ENCODE results near the gene USP6NL. TPM values are rescaled to one million over a fixed set of nuclear protein-coding genes. Genes with fewer than 3 reads are reported as not detected.

USP6NL gene
- total and polyA plus RNA-seq, 8 donors, result 2.2 to 10.4 (median 5.1) TPM

DNA sequence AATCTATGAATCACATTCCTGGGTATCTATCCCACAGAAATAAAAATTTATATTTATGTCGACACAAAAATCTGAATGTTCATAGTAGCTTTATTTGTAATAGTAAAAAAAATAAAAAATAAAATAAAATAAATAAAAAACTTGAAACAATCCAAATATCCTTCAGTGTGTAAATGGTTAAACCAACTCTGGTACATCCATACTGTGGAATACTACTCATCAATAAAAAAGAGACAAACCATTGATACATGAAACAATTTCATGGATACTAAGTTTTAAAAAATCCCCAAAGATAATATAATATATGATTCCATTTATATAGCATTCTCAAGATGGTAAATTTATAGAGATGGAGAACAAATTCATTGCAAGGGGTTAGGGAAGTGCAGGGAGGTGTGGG lies 48.6 kb downstream of the USP6NL start:
- intact Hi-C loops (cut with DNase I), result no loop called here
- WGBS, 2 donors, result 98% methylated on average over 1 of the region's 1 CpG
- FAIRE-seq, result peak; percentile 91

DNA sequence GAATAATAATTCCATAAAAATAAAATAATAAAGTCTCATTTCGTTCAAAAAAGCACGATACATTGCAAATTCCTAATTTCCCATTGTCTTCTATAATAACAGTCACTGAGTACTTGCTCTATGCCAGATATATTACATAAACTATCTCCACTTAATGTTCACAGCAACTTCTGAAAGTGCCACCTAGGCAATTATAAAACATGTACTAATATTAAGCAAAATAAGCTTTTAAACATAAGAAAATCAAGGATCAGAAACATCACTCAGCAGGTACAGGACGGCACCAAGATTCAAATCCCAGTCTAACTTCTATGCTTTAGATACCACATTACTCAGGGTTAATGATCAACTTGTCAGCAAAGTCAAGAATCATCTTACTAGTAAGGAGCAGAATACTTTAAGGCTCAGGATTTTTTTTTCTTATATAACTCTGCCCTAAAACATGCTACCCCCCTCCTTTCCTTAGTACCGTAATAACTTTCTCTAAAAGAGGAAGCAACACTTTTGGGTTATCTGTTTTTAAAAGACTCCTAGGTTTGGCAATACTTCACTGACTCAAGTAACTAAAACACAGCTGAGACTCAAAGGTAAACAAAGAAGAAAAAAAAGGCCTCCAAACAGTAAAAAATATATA lies 51.3 kb downstream of the USP6NL start:
- TF ChIP-seq CTCF (IDR thresholded peaks at IDR 0.05), result no peak
- FAIRE-seq, result no peak
- Histone ChIP-seq H3K4me1 (peaks cover 6 to 19% (median 11%) of the 10 kb centered on the region in 3 donors), H3K27ac (no peak overlapping the region), H3K9me3 (no peaks in the 10 kb centered on the region), H3K27me3 (no peaks in the 10 kb centered on the region), H3K36me3 (no peaks in the 10 kb centered on the region), H3K4me3 (no peak overlapping the region)
- DNase-seq, result no peak
- intact Hi-C loops (cut with DNase I), result no loop called here
- WGBS, 2 donors, result 23 to 26% methylated on average over 4 of the region's 4 CpGs
- ATAC-seq, result peak; percentile 65 to 81 (median 73)

More for the DNA sequence above, 48.6 kb downstream of the USP6NL start:
- Histone ChIP-seq H3K4me1 (peaks cover 6 to 19% (median 11%) of the 10 kb centered on the region in 3 donors), H3K27me3 (no peaks in the 10 kb centered on the region), H3K27ac (no peak overlapping the region), H3K36me3 (no peaks in the 10 kb centered on the region), H3K9me3 (no peaks in the 10 kb centered on the region), H3K4me3 (no peak overlapping the region)
- TF ChIP-seq CTCF (IDR thresholded peaks at IDR 0.05), result no peak
- no peak for ATAC-seq
- no peak for DNase-seq

DNA sequence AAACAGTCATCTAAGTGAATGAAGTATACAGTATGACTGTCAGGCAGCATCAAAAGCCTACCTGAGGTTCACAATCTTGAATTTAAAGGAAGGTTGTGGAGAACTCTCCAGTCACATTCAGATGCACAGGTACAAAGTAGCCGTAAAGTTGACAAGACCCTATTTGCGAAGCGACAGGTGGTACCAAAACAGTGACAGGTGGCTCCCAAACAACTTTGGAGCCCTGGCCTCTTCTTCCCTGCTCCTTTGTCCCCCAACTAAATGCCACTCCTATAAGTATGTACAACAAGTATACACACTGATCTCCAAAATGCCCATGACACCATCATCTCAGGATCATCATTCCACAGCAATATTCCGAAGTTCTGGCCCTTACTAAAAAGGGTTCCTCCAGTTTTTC lies 53.5 kb downstream of the USP6NL start:
- no peaks in the 10 kb centered on the region for H3K9me3 ChIP-seq
- peaks cover 0 to 10% (median 6%) of the 10 kb centered on the region in 3 donors for H3K4me1 ChIP-seq
- no peak for FAIRE-seq
- no peak overlapping the region for H3K27ac ChIP-seq
- TF ChIP-seq CTCF (IDR thresholded peaks at IDR 0.05), result no peak
- intact Hi-C loops (cut with DNase I), result no loop called here
- no peak for DNase-seq
- WGBS, 2 donors, result 96 to 98% methylated on average over 4 of the region's 4 CpGs
- no peak overlapping the region for H3K4me3 ChIP-seq
- H3K36me3 ChIP-seq, result no peaks in the 10 kb centered on the region
- H3K27me3 ChIP-seq, result no peaks in the 10 kb centered on the region
- no peak for ATAC-seq

DNA sequence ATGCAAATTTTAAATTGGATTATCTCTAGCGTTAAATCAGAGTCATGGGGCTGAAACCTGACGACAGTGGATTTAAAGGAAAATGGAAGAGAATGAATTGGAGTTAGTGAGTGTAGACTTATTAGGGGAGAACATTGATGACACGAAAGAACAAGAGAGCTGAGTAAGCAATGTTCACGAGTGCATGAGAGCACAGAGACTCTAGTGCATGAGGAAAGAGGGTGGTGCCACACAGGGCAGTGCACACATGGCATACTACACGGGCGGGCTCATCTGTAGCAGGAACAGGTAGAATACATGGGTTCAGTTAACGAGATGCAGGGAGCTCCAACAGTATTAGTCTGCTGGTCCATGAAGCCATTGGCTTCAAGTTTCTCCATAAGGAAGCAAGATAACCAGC lies 53.9 kb downstream of the USP6NL start:
- 90 to 94% methylated on average over 7 of the region's 7 CpGs for WGBS, 2 donors
- FAIRE-seq (no peak), ATAC-seq (peak in 1 of 4 donors; percentile 35), DNase-seq (no peak)
- H3K27ac ChIP-seq, result no peak overlapping the region
- H3K36me3 ChIP-seq, result no peaks in the 10 kb centered on the region
- intact Hi-C loops (cut with DNase I), result no loop called here
- no peaks in the 10 kb centered on the region for H3K27me3 ChIP-seq
- TF ChIP-seq CTCF (IDR thresholded peaks at IDR 0.05), result no peak
- peaks cover 0 to 10% (median 6%) of the 10 kb centered on the region in 3 donors for H3K4me1 ChIP-seq
- H3K4me3 ChIP-seq, result no peak overlapping the region
- H3K9me3 ChIP-seq, result no peaks in the 10 kb centered on the region

DNA sequence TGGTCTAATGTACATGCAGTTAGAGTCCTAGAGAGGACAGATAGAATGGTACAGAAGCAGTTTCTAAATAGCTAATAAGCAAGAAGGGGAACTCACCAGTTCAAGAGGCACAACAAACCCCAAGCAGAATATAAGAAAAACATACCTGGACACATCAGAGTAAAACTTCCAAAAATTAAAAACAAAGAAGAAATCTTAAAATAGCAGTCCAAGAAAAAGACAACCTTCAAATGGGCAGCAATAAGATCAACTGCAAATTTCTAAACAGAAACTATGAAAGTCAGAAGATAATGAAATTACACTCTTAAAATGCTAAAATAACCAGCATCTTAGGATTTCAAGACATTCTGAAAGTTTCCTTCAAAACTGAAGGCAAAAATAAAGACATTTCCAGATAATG lies 55.9 kb downstream of the USP6NL start:
- Histone ChIP-seq H3K9me3 (no peaks in the 10 kb centered on the region), H3K36me3 (no peaks in the 10 kb centered on the region), H3K4me3 (no peak overlapping the region), H3K4me1 (peaks cover 0 to 16% (median 11%) of the 10 kb centered on the region in 3 donors), H3K27me3 (no peaks in the 10 kb centered on the region), H3K27ac (no peak overlapping the region)
- ATAC-seq (no peak), FAIRE-seq (no peak), DNase-seq (no peak)
- intact Hi-C loops (cut with DNase I), result no loop called here
- TF ChIP-seq CTCF (IDR thresholded peaks at IDR 0.05), result no peak
